CD4-positive, CD25-positive, alpha-beta regulatory T cell (primary cell): ENCODE data around the gene SGPP1. TPM values are rescaled to one million over a fixed set of nuclear protein-coding genes. Genes with fewer than 3 reads are reported as not detected.

Experiments
- ATAC-seq, 2 donors: fragments of 150-1000 bp; cut with Tn5 transposase; one replicate each; pipeline ENCODE4 v1.10.0; 2021; ENCODE audit warnings: low read depth in 2 of 2, moderate number of reproducible peaks in 2 of 2, moderate library complexity in 1 of 2
- DNase-seq, 3 donors: peaks; one replicate each; pipeline versions ENCODE4 v3.0.0 to v3.0.0-alpha.2; 2012 to 2022; ENCODE audit warnings: mixed read lengths in 1 of 3
- H3K27ac ChIP-seq: one replicate; pipeline ENCODE4 v1.7.0; 2013; ENCODE audit warnings: mild to moderate bottlenecking, low read length; ENCODE audit not compliant: insufficient read depth, poor library complexity, severe bottlenecking
- H3K27me3 ChIP-seq: one replicate; pipeline ENCODE4 v1.7.0; 2013; ENCODE audit warnings: low read length; ENCODE audit not compliant: control insufficient read depth, insufficient read depth
- H3K36me3 ChIP-seq: one replicate; pipeline ENCODE4 v1.7.0; 2013; ENCODE audit warnings: mild to moderate bottlenecking, low read length, moderate library complexity; ENCODE audit not compliant: control insufficient read depth, insufficient read depth
- H3K4me1 ChIP-seq: 2 replicates; pipeline ENCODE4 v1.7.0; 2013; ENCODE audit warnings: mild to moderate bottlenecking, low read length; ENCODE audit not compliant: insufficient read depth, control insufficient read depth, poor library complexity, severe bottlenecking
- H3K4me3 ChIP-seq: one replicate; pipeline ENCODE4 v1.7.0; 2013; ENCODE audit warnings: low read depth, mild to moderate bottlenecking, low read length, moderate library complexity
- H3K9me3 ChIP-seq, 2 experiments: 1 replicate in 1 of 2; 2 replicates in 1 of 2; pipeline ENCODE4 v1.7.0; 2013; ENCODE audit warnings: low read length in 2 of 2, mild to moderate bottlenecking in 1 of 2, moderate library complexity in 1 of 2; ENCODE audit not compliant: control insufficient read depth in 2 of 2
- H3K27ac Mint-ChIP-seq, 3 donors: one replicate each; pipeline ENCODE4 v1.8.0; 2020 to 2022; ENCODE audit warnings: mild to moderate bottlenecking in 3 of 3, mixed read lengths in 3 of 3, moderate library complexity in 2 of 3
- H3K27me3 Mint-ChIP-seq: one replicate; pipeline ENCODE4 v1.8.0; 2022; ENCODE audit warnings: mild to moderate bottlenecking, mixed read lengths
- H3K36me3 Mint-ChIP-seq: one replicate; pipeline ENCODE4 v1.8.0; 2020; ENCODE audit warnings: mixed read lengths
- H3K4me1 Mint-ChIP-seq, 4 donors: one replicate each; pipeline ENCODE4 v1.8.0; 2020 to 2022; ENCODE audit warnings: mixed read lengths in 4 of 4, mild to moderate bottlenecking in 1 of 4
- H3K4me3 Mint-ChIP-seq, 4 donors: one replicate each; pipeline ENCODE4 v1.8.0; 2020 to 2022; ENCODE audit warnings: mild to moderate bottlenecking in 4 of 4, mixed read lengths in 4 of 4, moderate library complexity in 3 of 4
- H3K9me3 Mint-ChIP-seq, 7 donors: one replicate each; pipeline ENCODE4 v1.8.0; 2020 to 2022; ENCODE audit warnings: mixed read lengths in 7 of 7, mild to moderate bottlenecking in 3 of 7, moderate library complexity in 2 of 7
- polyA plus RNA-seq, 4 donors: library from polyadenylated mRNA; unstranded; fragments of 300-500 nt; fragmentation: Illumina TruSeq; gene quantifications; one replicate each; pipeline ENCODE4 v1.2.3, GENCODE V29; 2021
- total RNA-seq: library from RNA; stranded (reverse); gene quantifications from one replicate; pipeline ENCODE4 v1.2.3, GENCODE V29; 2022

Gene SGPP1, protein sequence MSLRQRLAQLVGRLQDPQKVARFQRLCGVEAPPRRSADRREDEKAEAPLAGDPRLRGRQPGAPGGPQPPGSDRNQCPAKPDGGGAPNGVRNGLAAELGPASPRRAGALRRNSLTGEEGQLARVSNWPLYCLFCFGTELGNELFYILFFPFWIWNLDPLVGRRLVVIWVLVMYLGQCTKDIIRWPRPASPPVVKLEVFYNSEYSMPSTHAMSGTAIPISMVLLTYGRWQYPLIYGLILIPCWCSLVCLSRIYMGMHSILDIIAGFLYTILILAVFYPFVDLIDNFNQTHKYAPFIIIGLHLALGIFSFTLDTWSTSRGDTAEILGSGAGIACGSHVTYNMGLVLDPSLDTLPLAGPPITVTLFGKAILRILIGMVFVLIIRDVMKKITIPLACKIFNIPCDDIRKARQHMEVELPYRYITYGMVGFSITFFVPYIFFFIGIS
- total RNA-seq (25.0 TPM), polyA plus RNA-seq (10 to 100 TPM; 24.9 to 38.6 (median 34.2) TPM)

DNA sequence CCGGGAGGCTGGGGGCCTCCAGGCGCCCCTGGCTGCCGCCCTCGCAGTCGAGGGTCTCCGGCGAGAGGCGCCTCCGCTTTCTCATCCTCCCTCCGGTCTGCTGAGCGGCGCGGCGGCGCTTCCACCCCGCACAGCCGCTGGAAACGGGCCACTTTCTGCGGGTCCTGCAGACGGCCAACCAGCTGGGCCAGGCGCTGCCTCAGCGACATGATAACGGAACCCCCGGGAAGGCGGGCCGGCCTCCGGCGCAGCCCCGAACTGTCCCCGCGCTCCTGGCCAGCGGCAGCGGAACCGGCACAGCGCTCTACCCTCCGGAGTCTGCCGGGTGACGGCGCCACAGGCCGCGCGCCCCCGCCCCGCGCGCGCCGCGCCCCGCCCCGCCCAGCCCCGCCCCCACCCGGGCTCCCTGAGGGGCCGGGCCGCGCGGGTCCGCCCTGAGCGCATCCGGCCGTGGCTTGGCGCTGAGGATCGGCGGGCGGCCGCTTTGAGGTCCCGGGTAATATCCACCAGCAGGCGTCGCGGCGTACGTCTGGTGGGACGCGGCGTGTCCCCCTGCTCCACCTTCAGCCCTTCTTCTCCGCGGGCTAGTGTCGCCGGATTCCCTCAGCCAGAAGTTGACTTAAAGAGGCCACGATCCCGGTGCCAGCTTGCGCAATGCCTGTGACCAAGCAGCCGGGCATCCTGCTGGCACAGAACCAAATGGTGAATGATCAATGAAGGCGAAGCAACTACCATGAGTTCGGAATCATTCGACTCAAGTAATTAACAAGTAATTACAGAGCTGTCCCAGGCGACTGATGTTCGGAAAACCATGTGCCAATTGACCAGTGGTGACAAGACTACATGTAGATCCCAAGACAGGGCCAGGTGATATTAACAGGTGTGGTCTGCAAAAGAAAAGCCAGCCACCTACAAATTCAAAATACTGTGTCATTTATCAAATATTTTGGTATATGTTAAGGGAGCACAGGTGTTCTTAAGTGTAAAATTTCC lies at the start of gene SGPP1:
TSS of gene SGPP1 (minus strand) at position 330 of the 993 bp plus-strand sequence. CDS start at position 209, 121 bp downstream.
- ATAC-seq (peak; percentile 89 to 90), DNase-seq (peak; percentile 77 to 92 (median 81))
- peak within 1 kb of the TSS; percentile 92 for H3K4me3 ChIP-seq
- no peaks in the 10 kb centered on the region for H3K9me3 Mint-ChIP-seq
- no peaks in the 10 kb centered on the region for H3K9me3 ChIP-seq
- H3K36me3 ChIP-seq, result no peaks in the 10 kb centered on the region
- peak within 1 kb of the TSS; percentile 92 to 99 (median 99) for H3K4me3 Mint-ChIP-seq
- H3K27me3 ChIP-seq, result no peaks in the 10 kb centered on the region
- H3K27ac ChIP-seq, result peak within 1 kb of the TSS; percentile 81
- H3K27me3 Mint-ChIP-seq, result peaks cover 6% of the 10 kb centered on the region
- peaks cover 14 to 48% (median 28%) of the 10 kb centered on the region in 4 donors for H3K4me1 Mint-ChIP-seq
- H3K36me3 Mint-ChIP-seq, result no peaks in the 10 kb centered on the region
- peaks cover 40% of the 10 kb centered on the region for H3K4me1 ChIP-seq
- H3K27ac Mint-ChIP-seq, result peak within 1 kb of the TSS; percentile 97

DNA sequence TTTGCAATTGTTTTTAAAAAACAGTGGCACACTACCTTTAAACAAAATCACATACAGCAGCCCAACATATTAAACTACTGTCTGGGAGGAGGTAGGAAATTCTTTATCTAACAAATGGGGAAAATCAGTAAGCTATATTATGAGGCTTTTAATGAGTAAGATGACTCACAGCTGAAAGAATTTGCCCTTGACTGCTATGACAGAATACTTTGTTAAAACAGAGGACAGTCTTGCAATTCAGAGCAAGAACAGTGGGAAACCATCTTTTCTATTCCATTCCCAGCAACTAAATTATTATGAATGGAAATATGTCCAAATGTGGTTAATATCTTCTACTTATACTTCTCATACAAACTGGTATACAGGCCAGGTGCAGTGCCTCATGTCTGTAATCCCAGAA lies 49.2 kb upstream of the SGPP1 start:
- no peak overlapping the region for H3K27ac Mint-ChIP-seq
- Histone ChIP-seq H3K27ac (no peak overlapping the region), H3K36me3 (no peaks in the 10 kb centered on the region), H3K27me3 (no peaks in the 10 kb centered on the region), H3K4me3 (no peak overlapping the region), H3K9me3 (no peaks in the 10 kb centered on the region), H3K4me1 (no peaks in the 10 kb centered on the region)
- DNase-seq (no peak), ATAC-seq (no peak)
- peaks cover 25% of the 10 kb centered on the region for H3K27me3 Mint-ChIP-seq
- H3K36me3 Mint-ChIP-seq, result no peaks in the 10 kb centered on the region
- H3K4me1 Mint-ChIP-seq, result no peaks in the 10 kb centered on the region
- H3K9me3 Mint-ChIP-seq, result no peaks in the 10 kb centered on the region
- no peak overlapping the region for H3K4me3 Mint-ChIP-seq

GRCh38 chr14:63773504-63773903 lies 45.6 kb upstream of the SGPP1 start:
- no peak overlapping the region for H3K4me3 Mint-ChIP-seq

DNA sequence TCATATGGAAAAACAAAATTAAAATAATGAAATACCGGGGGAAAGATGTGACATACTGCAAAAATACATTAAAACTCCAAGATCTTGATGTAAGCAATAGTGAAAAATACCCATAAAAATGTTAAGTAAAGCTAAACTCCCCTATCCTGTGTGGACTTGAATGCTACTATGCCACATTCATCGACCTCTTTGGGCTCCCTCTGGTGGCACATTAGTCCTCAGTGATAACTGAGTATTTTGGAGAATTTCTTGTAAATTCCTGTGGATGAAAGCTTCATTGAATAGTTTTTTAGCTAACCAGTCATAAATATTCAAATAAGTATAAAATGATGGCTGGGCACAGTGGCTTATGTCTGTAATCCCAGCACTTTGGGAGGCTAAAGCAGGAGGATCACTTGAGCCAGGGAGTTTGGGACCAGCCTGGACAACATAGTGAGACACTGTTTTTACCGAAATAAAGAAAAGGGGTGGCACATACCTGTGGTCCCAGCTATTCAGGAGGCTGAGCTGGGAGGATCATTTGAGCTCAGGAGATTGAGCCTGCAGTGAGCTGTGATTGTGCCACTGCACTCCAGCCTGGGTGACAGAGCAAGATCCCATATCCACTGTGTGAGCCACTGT lies 42.4 kb upstream of the SGPP1 start:
- H3K4me1 ChIP-seq, result peaks cover 5% of the 10 kb centered on the region
- Mint-ChIP-seq H3K9me3 (peaks cover 0 to 1% (median 0%) of the 10 kb centered on the region in 7 donors), H3K27me3 (no peaks in the 10 kb centered on the region), H3K4me3 (no peak overlapping the region), H3K4me1 (peaks cover 0 to 12% (median 9%) of the 10 kb centered on the region in 4 donors), H3K36me3 (no peaks in the 10 kb centered on the region), H3K27ac (no peak overlapping the region)
- peak; percentile 86 to 87 for ATAC-seq
- H3K4me3 ChIP-seq, result no peak overlapping the region
- peak; percentile 35 to 82 (median 64) for DNase-seq
- no peaks in the 10 kb centered on the region for H3K36me3 ChIP-seq
- H3K9me3 ChIP-seq, result no peaks in the 10 kb centered on the region
- no peak overlapping the region for H3K27ac ChIP-seq
- H3K27me3 ChIP-seq, result no peaks in the 10 kb centered on the region

More at GRCh38 chr14:63773504-63773903, 45.6 kb upstream of the SGPP1 start:
- H3K9me3 ChIP-seq, result no peaks in the 10 kb centered on the region
- no peak overlapping the region for H3K27ac ChIP-seq
- Mint-ChIP-seq H3K27me3 (peaks cover 6% of the 10 kb centered on the region), H3K9me3 (peaks cover 0 to 1% (median 0%) of the 10 kb centered on the region in 7 donors), H3K27ac (no peak overlapping the region), H3K4me1 (peaks cover 0 to 11% (median 9%) of the 10 kb centered on the region in 4 donors), H3K36me3 (no peaks in the 10 kb centered on the region)
- H3K4me3 ChIP-seq, result no peak overlapping the region
- no peak for DNase-seq
- peaks cover 5% of the 10 kb centered on the region for H3K4me1 ChIP-seq
- H3K36me3 ChIP-seq, result no peaks in the 10 kb centered on the region
- ATAC-seq, result no peak
- H3K27me3 ChIP-seq, result no peaks in the 10 kb centered on the region

DNA sequence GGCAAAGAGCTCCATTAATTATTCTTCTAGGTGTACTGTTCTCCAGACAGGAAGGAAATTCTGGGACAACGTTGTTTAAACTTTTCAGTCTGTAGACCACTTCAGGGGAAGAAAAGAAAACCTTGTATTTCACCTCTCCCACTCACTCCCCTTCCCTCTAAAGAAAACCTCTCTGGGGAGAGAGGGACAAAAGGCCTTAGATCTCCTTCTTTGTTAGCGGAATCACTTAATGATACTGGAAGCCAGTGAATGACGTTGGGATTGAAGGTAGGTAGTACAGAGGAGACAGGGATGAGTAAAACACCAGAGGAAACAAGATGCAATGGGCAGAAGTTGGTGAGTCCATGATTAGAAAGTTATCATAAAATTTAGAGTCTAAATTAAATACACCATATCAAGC lies 38.7 kb upstream of the SGPP1 start:
- ATAC-seq (no peak), DNase-seq (no peak)
- H3K9me3 ChIP-seq, result no peaks in the 10 kb centered on the region
- Mint-ChIP-seq H3K36me3 (no peaks in the 10 kb centered on the region), H3K27ac (no peak overlapping the region), H3K27me3 (peaks cover 5% of the 10 kb centered on the region), H3K4me3 (no peak overlapping the region), H3K9me3 (no peaks in the 10 kb centered on the region), H3K4me1 (peaks cover 0 to 12% (median 9%) of the 10 kb centered on the region in 4 donors)
- peaks cover 5% of the 10 kb centered on the region for H3K4me1 ChIP-seq
- no peak overlapping the region for H3K27ac ChIP-seq
- no peaks in the 10 kb centered on the region for H3K36me3 ChIP-seq
- no peaks in the 10 kb centered on the region for H3K27me3 ChIP-seq
- H3K4me3 ChIP-seq, result no peak overlapping the region

- peak overlapping the region in 1 of 3 donors; percentile 71 for H3K27ac Mint-ChIP-seq
- peaks cover 5 to 14% (median 9%) of the 10 kb centered on the region in 4 donors for H3K4me1 Mint-ChIP-seq
Observed at GRCh38 chr14:63764620-63765139, 36.8 kb upstream of the SGPP1 start.

GRCh38 chr14:63764103-63764502 lies 36.2 kb upstream of the SGPP1 start:
- H3K27ac Mint-ChIP-seq, result no peak overlapping the region
- no peaks in the 10 kb centered on the region for H3K36me3 ChIP-seq
- H3K4me3 Mint-ChIP-seq, result no peak overlapping the region
- no peaks in the 10 kb centered on the region for H3K36me3 Mint-ChIP-seq
- H3K9me3 Mint-ChIP-seq, result no peaks in the 10 kb centered on the region
- ATAC-seq, result no peak
- H3K9me3 ChIP-seq, result no peaks in the 10 kb centered on the region
- no peaks in the 10 kb centered on the region for H3K27me3 ChIP-seq
- no peak overlapping the region for H3K4me3 ChIP-seq
- peaks cover 5% of the 10 kb centered on the region for H3K27me3 Mint-ChIP-seq
- no peak for DNase-seq
- peaks cover 9 to 19% (median 14%) of the 10 kb centered on the region in 4 donors for H3K4me1 Mint-ChIP-seq
- H3K4me1 ChIP-seq, result peaks cover 13% of the 10 kb centered on the region
- H3K27ac ChIP-seq, result no peak overlapping the region

More at GRCh38 chr14:63764620-63765139, 36.8 kb upstream of the SGPP1 start:
- H3K9me3 Mint-ChIP-seq, result no peaks in the 10 kb centered on the region
- DNase-seq (no peak), ATAC-seq (no peak)
- Histone ChIP-seq H3K36me3 (no peaks in the 10 kb centered on the region), H3K4me1 (peaks cover 7% of the 10 kb centered on the region), H3K27ac (no peak overlapping the region), H3K4me3 (no peak overlapping the region), H3K27me3 (no peaks in the 10 kb centered on the region), H3K9me3 (no peaks in the 10 kb centered on the region)
- no peaks in the 10 kb centered on the region for H3K36me3 Mint-ChIP-seq
- no peak overlapping the region for H3K4me3 Mint-ChIP-seq
- H3K27me3 Mint-ChIP-seq, result peaks cover 5% of the 10 kb centered on the region
